ENCODE measurements around the gene STXBP5. TPM values are rescaled to one million over a fixed set of nuclear protein-coding genes. Genes with fewer than 3 reads are reported as not detected.
A peak's percentile ranks its signal among the peaks of the same experiment; 100 is the strongest.

Gene STXBP5
- total and polyA plus RNA-seq, 9 of the 15 experiments (the other 6 are each of a cell fraction or from before 2014, with no cell fraction given) = 23.3 to 172 (median 71.5) TPM

DNA sequence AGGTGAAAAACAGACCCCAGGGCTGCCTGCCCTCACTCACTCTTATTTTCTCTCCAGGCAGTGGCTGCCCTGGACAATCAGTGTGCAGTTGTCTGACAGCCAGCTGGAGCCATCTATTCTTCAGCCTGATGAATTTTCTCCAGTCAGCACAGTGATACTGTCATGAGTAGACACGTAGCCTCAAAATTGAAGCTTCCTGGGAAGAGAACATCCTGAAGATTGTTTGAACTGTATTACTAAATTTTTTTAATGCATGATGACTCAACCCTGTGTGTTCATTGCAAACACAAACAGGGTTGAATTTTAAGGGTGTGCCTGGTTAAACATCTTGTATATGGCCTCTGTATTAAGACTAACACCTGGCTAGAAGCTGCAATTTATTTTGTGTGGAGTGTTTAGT lies 49.8 kb upstream of the STXBP5 start:
- ATAC-seq (no peak), DNase-seq (ENCODE audit: extremely low read depth in 1 of 4, low spot score in 3 of 4) (no peak), FAIRE-seq (no peak)
- no peak overlapping the region for H3K9ac ChIP-seq (ENCODE audit: insufficient read depth in 1 of 2, low read depth in 2 of 2, low read length in 2 of 2)
- H4K20me1 ChIP-seq (replicated peaks; ENCODE audit: control insufficient read depth, insufficient read depth, low read length) = no peaks in the 10 kb centered on the region
- H3K9me1 ChIP-seq (ENCODE audit: control insufficient read depth, insufficient read depth, low read length) = no peaks in the 10 kb centered on the region
- CTCF ChIA-PET (ENCODE audit: low intra/inter-chr PET ratio) = no interaction called here
- no peaks in the 10 kb centered on the region for H3K9me3 ChIP-seq (replicated peaks; ENCODE audit: control insufficient read depth, insufficient read depth, low read depth, low read length)
- H3K4me1 ChIP-seq (replicated peaks in 1 of 2; ENCODE audit: control insufficient read depth in 2 of 2, insufficient read depth in 2 of 2, low read length in 2 of 2) = peaks cover under 1 to 32% of the 10 kb centered on the region in 2 experiments
- H3K4me3 ChIP-seq = no peak overlapping the region
- in situ Hi-C loops (cut with MboI) (no loop called here), intact Hi-C loops (cut with micrococcal nuclease) (no loop called here)
- H3K27me3 ChIP-seq (ENCODE audit: control insufficient read depth in 2 of 2, insufficient read depth in 2 of 2, low read length in 2 of 2) = no peaks in the 10 kb centered on the region
- BruUV-seq (replicated peaks) = no TSS peak
- TF ChIP-seq, protein P1, sequence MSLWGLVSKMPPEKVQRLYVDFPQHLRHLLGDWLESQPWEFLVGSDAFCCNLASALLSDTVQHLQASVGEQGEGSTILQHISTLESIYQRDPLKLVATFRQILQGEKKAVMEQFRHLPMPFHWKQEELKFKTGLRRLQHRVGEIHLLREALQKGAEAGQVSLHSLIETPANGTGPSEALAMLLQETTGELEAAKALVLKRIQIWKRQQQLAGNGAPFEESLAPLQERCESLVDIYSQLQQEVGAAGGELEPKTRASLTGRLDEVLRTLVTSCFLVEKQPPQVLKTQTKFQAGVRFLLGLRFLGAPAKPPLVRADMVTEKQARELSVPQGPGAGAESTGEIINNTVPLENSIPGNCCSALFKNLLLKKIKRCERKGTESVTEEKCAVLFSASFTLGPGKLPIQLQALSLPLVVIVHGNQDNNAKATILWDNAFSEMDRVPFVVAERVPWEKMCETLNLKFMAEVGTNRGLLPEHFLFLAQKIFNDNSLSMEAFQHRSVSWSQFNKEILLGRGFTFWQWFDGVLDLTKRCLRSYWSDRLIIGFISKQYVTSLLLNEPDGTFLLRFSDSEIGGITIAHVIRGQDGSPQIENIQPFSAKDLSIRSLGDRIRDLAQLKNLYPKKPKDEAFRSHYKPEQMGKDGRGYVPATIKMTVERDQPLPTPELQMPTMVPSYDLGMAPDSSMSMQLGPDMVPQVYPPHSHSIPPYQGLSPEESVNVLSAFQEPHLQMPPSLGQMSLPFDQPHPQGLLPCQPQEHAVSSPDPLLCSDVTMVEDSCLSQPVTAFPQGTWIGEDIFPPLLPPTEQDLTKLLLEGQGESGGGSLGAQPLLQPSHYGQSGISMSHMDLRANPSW (CRISPR knock-in tag; IDR thresholded peaks at IDR 0.05) = 0 out of 2 replicates have a peak, but pooled peaks have one; percentile 56
- TF ChIP-seq NRF1 (conservative IDR thresholded peaks at IDR 0.05 in 1 of 2, IDR thresholded peaks at IDR 0.05 in 1 of 2) = 0 out of 4 replicates have a peak, but pooled peaks of 1 of the 2 experiments have one; percentile 7
- no peak for TF ChIP-seq IRF2 (CRISPR knock-in tag; IDR thresholded peaks at IDR 0.05)
- TF ChIP-seq RBFOX2 (IDR thresholded peaks at IDR 0.05; ENCODE audit: low read depth, low read length) = no peak
- TF ChIP-seq FOSL1 (tag; conservative IDR thresholded peaks at IDR 0.05) = 0 out of 2 replicates have a peak, but pooled peaks have one; percentile 20
- TF ChIP-seq, protein P2, sequence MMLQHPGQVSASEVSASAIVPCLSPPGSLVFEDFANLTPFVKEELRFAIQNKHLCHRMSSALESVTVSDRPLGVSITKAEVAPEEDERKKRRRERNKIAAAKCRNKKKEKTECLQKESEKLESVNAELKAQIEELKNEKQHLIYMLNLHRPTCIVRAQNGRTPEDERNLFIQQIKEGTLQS (IDR thresholded peaks at IDR 0.05) = peak; percentile 28; the same call in 1 of the 2 replicates
- TF ChIP-seq, protein P2 (CRISPR knock-in tag; conservative IDR thresholded peaks at IDR 0.05) = no peak
- no peak for TF ChIP-seq CEBPG (CRISPR knock-in tag; IDR thresholded peaks at IDR 0.05)
- TF ChIP-seq CEBPG (tag; conservative IDR thresholded peaks at IDR 0.05 in 1 of 2, IDR thresholded peaks at IDR 0.05 in 1 of 2) = 0 out of 4 replicates have a peak, but pooled peaks of 1 of the 2 experiments have one; percentile 61
- peak; percentile 13; the same call in 1 of the 2 replicates for TF ChIP-seq C11orf30 (IDR thresholded peaks at IDR 0.05; ENCODE audit: low read depth)
- H3K27ac ChIP-seq (ENCODE audit: extremely low read depth, low read depth, low read length) = no peak overlapping the region
- H2AFZ ChIP-seq (ENCODE audit: low read depth, low read length) = peak overlapping the region; percentile 10; the same call in 1 of the 2 replicates
- WGBS (ENCODE audit: insufficient coverage, low coverage, missing lambda C conversion rate) = 74% methylated on average over 1 of the region's 1 CpG
- POLR2A ChIA-PET = interaction anchor here (0.6 kb wide), 1 partner anchor 180 kb away, joined by 3 read pairs; no protein-coding TSS in a partner anchor
- no peaks in the 10 kb centered on the region for H3K79me2 ChIP-seq (ENCODE audit: control insufficient read depth, insufficient read depth, low read length)
- no peaks in the 10 kb centered on the region for H3K36me3 ChIP-seq (ENCODE audit: control insufficient read depth, insufficient read depth, low read length)
- H3K4me2 ChIP-seq (ENCODE audit: insufficient read depth, low read length) = no peak overlapping the region

All from K562 (cell line).